ENCODE results near the gene BMP8B.

- TF ChIP-seq, protein P1, sequence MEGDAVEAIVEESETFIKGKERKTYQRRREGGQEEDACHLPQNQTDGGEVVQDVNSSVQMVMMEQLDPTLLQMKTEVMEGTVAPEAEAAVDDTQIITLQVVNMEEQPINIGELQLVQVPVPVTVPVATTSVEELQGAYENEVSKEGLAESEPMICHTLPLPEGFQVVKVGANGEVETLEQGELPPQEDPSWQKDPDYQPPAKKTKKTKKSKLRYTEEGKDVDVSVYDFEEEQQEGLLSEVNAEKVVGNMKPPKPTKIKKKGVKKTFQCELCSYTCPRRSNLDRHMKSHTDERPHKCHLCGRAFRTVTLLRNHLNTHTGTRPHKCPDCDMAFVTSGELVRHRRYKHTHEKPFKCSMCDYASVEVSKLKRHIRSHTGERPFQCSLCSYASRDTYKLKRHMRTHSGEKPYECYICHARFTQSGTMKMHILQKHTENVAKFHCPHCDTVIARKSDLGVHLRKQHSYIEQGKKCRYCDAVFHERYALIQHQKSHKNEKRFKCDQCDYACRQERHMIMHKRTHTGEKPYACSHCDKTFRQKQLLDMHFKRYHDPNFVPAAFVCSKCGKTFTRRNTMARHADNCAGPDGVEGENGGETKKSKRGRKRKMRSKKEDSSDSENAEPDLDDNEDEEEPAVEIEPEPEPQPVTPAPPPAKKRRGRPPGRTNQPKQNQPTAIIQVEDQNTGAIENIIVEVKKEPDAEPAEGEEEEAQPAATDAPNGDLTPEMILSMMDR (tag by site-specific recombination; IDR thresholded peaks at IDR 0.05), result no peak
- TF ChIP-seq, protein P2, sequence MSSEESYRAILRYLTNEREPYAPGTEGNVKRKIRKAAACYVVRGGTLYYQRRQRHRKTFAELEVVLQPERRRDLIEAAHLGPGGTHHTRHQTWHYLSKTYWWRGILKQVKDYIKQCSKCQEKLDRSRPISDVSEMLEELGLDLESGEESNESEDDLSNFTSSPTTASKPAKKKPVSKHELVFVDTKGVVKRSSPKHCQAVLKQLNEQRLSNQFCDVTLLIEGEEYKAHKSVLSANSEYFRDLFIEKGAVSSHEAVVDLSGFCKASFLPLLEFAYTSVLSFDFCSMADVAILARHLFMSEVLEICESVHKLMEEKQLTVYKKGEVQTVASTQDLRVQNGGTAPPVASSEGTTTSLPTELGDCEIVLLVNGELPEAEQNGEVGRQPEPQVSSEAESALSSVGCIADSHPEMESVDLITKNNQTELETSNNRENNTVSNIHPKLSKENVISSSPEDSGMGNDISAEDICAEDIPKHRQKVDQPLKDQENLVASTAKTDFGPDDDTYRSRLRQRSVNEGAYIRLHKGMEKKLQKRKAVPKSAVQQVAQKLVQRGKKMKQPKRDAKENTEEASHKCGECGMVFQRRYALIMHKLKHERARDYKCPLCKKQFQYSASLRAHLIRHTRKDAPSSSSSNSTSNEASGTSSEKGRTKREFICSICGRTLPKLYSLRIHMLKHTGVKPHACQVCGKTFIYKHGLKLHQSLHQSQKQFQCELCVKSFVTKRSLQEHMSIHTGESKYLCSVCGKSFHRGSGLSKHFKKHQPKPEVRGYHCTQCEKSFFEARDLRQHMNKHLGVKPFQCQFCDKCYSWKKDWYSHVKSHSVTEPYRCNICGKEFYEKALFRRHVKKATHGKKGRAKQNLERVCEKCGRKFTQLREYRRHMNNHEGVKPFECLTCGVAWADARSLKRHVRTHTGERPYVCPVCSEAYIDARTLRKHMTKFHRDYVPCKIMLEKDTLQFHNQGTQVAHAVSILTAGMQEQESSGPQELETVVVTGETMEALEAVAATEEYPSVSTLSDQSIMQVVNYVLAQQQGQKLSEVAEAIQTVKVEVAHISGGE (tag by site-specific recombination; conservative IDR thresholded peaks at IDR 0.05; ENCODE audit: low read depth), result no peak
- TF ChIP-seq ZNF114 (tag by site-specific recombination; IDR thresholded peaks at IDR 0.05) (no peak), YY1 (tag by site-specific recombination; IDR thresholded peaks at IDR 0.05) (no peak)
These were observed 11.8 kb downstream of the BMP8B start for GRCh38 chr1:39776886-39777285.
